IPS-15b (cell line): Measurements from ENCODE around the gene GALNT7.

Experiments used
- H3K27me3 ChIP-seq: one replicate; pipeline ENCODE4 v1.6.1; 2013; ENCODE audit warnings: low read length; ENCODE audit not compliant: control insufficient read depth, insufficient read depth
- H3K36me3 ChIP-seq: one replicate; pipeline ENCODE4 v1.6.1; 2013; ENCODE audit warnings: low read length; ENCODE audit not compliant: control insufficient read depth, insufficient read depth
- H3K4me1 ChIP-seq: one replicate; pipeline ENCODE4 v1.6.1; 2013; ENCODE audit warnings: mild to moderate bottlenecking, low read length; ENCODE audit not compliant: control insufficient read depth, insufficient read depth
- H3K4me3 ChIP-seq: one replicate; pipeline ENCODE4 v1.5.1; 2013; ENCODE audit warnings: low read depth, low read length
- H3K9ac ChIP-seq: one replicate; pipeline ENCODE4 v1.6.1; 2013; ENCODE audit warnings: low read depth, mild to moderate bottlenecking, low read length
- H3K9me3 ChIP-seq: one replicate; pipeline ENCODE4 v1.6.1; 2013; ENCODE audit warnings: mild to moderate bottlenecking, low read length; ENCODE audit not compliant: control insufficient read depth, insufficient read depth

GALNT7 gene

GRCh38 chr4:173319696-173320095, 151.1 kb downstream of the GALNT7 start:
- Histone ChIP-seq H3K4me1 (peaks cover 8% of the 10 kb centered on the region), H3K36me3 (no peaks in the 10 kb centered on the region), H3K9ac (no peak overlapping the region), H3K27me3 (no peaks in the 10 kb centered on the region), H3K4me3 (no peak overlapping the region), H3K9me3 (no peaks in the 10 kb centered on the region)

GRCh38 chr4:173325007-173325736, 156.6 kb downstream of the GALNT7 start:
- Histone ChIP-seq H3K4me1 (no peaks in the 10 kb centered on the region), H3K9ac (no peak overlapping the region), H3K4me3 (no peak overlapping the region), H3K36me3 (peaks cover 6% of the 10 kb centered on the region), H3K9me3 (no peaks in the 10 kb centered on the region), H3K27me3 (no peaks in the 10 kb centered on the region)

GRCh38 chr4:173328236-173328901, 159.8 kb downstream of the GALNT7 start:
- Histone ChIP-seq H3K27me3 (no peaks in the 10 kb centered on the region), H3K36me3 (peaks cover 20% of the 10 kb centered on the region), H3K9ac (no peak overlapping the region), H3K9me3 (no peaks in the 10 kb centered on the region), H3K4me3 (no peak overlapping the region), H3K4me1 (peaks cover 3% of the 10 kb centered on the region)

DNA sequence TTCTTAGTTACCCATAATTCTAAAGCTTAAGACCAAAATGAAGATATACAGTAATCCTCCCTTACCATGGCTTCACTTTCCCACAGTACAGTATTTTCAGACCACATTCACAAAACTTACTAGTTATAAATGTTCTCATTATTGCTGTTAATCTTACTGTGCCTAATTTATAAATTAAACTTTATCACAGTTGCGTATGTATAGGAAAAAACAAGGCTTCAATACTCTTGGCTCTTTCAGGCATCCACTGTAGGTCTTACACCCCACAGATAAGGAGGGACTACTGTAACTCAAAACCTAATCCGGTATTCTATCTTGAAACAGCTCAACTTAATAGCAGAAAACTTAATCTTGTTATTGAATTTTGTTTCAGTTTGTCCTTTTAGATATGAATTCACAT, 162.0 kb downstream of the GALNT7 start:
- H3K27me3 ChIP-seq = no peaks in the 10 kb centered on the region
- H3K9ac ChIP-seq = no peak overlapping the region
- H3K36me3 ChIP-seq = peaks cover 20% of the 10 kb centered on the region
- no peaks in the 10 kb centered on the region for H3K9me3 ChIP-seq
- H3K4me3 ChIP-seq = no peak overlapping the region
- H3K4me1 ChIP-seq = peaks cover 3% of the 10 kb centered on the region

DNA sequence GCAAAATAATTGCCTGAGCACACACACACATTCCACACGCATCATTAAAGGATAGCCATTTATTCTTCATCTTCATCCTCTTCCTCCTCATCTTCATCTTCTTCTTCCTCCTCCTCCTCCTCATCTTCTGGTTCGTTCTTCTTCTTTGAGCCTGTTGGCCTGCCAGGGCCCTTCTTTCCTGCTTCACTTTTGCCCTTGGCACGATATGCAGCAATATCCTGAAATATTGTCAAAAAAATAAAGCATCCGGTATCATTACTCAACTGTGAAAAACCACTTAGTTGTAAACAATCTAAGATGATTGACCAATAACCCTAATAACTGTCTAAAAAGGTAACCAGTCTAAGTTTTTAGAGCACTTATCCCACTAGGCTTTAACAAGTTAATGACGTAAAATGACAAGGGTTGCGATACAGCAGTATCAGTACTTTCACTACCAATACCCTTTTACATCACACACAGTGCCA, 163.4 kb downstream of the GALNT7 start:
- peak overlapping the region; percentile 92 for H3K4me3 ChIP-seq
- H3K36me3 ChIP-seq = peaks cover 20% of the 10 kb centered on the region
- H3K9me3 ChIP-seq = no peaks in the 10 kb centered on the region
- peaks cover 3% of the 10 kb centered on the region for H3K4me1 ChIP-seq
- H3K9ac ChIP-seq = no peak overlapping the region
- H3K27me3 ChIP-seq = peaks cover 8% of the 10 kb centered on the region

- peak overlapping the region; percentile 92 for H3K4me3 ChIP-seq
- peaks cover 3% of the 10 kb centered on the region for H3K4me1 ChIP-seq
- H3K27me3 ChIP-seq = peaks cover 8% of the 10 kb centered on the region
- H3K9ac ChIP-seq = peak overlapping the region; percentile 42
- peaks cover 20% of the 10 kb centered on the region for H3K36me3 ChIP-seq
- H3K9me3 ChIP-seq = no peaks in the 10 kb centered on the region
Observed at GRCh38 chr4:173332963-173333657, 164.5 kb downstream of the GALNT7 start.

GRCh38 chr4:173333658-173334084, 165.1 kb downstream of the GALNT7 start:
- Histone ChIP-seq H3K9ac (peak overlapping the region; percentile 98), H3K4me1 (peaks cover 3% of the 10 kb centered on the region), H3K27me3 (peaks cover 8% of the 10 kb centered on the region), H3K4me3 (peak overlapping the region; percentile 92), H3K36me3 (peaks cover 15% of the 10 kb centered on the region), H3K9me3 (no peaks in the 10 kb centered on the region)

GRCh38 chr4:173334085-173334890, 165.7 kb downstream of the GALNT7 start, which contains the start of gene HMGB2:
Gene HMGB2, minus strand, starts transcription at chr4:173334358. Its CDS starts 709 bp downstream, at chr4:173333649.
- no peaks in the 10 kb centered on the region for H3K9me3 ChIP-seq
- peaks cover 14% of the 10 kb centered on the region for H3K36me3 ChIP-seq
- H3K27me3 ChIP-seq = peaks cover 8% of the 10 kb centered on the region
- H3K4me1 ChIP-seq = peaks cover 3% of the 10 kb centered on the region
- H3K4me3 ChIP-seq = peak within 1 kb of the TSS; percentile 92
- peak within 1 kb of the TSS; percentile 98 for H3K9ac ChIP-seq

DNA sequence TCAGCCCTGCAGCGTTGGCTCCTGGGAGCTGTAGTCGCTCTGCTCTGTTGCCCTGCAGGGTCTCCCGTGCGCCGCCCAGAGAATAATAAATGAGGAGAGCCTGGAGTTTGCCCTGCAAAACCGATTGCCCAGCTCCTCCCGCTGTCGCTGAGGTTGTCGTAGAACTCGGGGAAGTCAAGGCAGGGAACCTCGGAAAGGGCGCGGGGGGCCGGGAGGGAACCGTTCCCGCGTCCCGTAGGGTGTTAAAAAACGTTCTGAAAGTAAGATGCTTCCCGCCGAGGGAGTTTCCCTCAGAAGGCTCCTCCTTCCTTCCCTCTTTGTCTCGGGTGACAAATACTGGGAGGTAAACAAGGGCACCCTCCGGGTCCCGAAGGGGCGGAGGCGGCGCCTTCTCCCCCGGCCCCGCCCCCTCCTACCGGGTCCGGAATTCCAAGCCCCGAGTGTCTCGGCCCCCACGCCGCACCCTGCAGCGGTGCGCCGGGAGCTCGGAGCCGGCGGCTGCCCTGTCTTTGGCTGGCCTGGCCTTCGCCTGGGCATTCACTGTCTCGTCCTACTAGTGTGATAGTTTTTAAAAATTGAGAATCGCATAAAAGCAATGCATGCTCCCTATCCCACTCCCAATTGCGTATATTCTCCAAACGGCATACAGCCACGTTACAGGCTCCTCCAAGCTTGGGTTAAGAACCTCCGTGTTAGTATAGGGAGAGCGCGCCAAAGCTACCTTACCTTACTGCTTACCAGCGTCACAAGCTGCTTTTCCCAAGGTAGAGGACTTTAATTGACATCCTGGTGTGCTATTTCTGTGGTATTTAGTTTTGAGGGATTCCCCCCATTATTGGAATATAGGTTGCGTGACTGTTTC, 166.5 kb downstream of the GALNT7 start:
- Histone ChIP-seq H3K9me3 (no peaks in the 10 kb centered on the region), H3K36me3 (peaks cover 14% of the 10 kb centered on the region), H3K4me3 (peak overlapping the region; percentile 87), H3K9ac (peak overlapping the region; percentile 92), H3K27me3 (peaks cover 8% of the 10 kb centered on the region), H3K4me1 (peaks cover 3% of the 10 kb centered on the region)

GRCh38 chr4:173337463-173337862, 168.9 kb downstream of the GALNT7 start:
- Histone ChIP-seq H3K36me3 (peaks cover 4% of the 10 kb centered on the region), H3K9me3 (no peaks in the 10 kb centered on the region), H3K4me1 (peaks cover 3% of the 10 kb centered on the region), H3K27me3 (peaks cover 8% of the 10 kb centered on the region), H3K4me3 (no peak overlapping the region), H3K9ac (no peak overlapping the region)
